ENCODE data around the gene RPRD1A. TPM values are rescaled to one million over a fixed set of nuclear protein-coding genes. Genes with fewer than 3 reads are reported as not detected.
"Not testable (repeated sequence)": the region's sequence is repeated elsewhere in the genome, so short reads cannot be mapped to it uniquely, and the experiment has no call there.

The RPRD1A gene
- total RNA-seq, 3 donors from 2014 or later = 31.7 to 64.5 (median 38.7) TPM

- no peak for DNase-seq
- Histone ChIP-seq H3K4me3 (no peak overlapping the region), H3K4me1 (ENCODE audit: low read depth) (no peaks in the 10 kb centered on the region), H3K9me3 (no peaks in the 10 kb centered on the region), H3K36me3 (ENCODE audit: low read depth) (no peaks in the 10 kb centered on the region)
- intact Hi-C loops (cut with DNase I, micrococcal nuclease) = no loop called here
- no peak for ATAC-seq
- TF ChIP-seq, protein P1, sequence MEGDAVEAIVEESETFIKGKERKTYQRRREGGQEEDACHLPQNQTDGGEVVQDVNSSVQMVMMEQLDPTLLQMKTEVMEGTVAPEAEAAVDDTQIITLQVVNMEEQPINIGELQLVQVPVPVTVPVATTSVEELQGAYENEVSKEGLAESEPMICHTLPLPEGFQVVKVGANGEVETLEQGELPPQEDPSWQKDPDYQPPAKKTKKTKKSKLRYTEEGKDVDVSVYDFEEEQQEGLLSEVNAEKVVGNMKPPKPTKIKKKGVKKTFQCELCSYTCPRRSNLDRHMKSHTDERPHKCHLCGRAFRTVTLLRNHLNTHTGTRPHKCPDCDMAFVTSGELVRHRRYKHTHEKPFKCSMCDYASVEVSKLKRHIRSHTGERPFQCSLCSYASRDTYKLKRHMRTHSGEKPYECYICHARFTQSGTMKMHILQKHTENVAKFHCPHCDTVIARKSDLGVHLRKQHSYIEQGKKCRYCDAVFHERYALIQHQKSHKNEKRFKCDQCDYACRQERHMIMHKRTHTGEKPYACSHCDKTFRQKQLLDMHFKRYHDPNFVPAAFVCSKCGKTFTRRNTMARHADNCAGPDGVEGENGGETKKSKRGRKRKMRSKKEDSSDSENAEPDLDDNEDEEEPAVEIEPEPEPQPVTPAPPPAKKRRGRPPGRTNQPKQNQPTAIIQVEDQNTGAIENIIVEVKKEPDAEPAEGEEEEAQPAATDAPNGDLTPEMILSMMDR (IDR thresholded peaks at IDR 0.05) = no peak
Observed at GRCh38 chr18:36099311-36099710, 32.0 kb upstream of the RPRD1A start.

- DNase-seq = no peak
- no peaks in the 10 kb centered on the region for H3K9me3 ChIP-seq
- no peak overlapping the region for H3K4me3 ChIP-seq
- H3K4me1 ChIP-seq (ENCODE audit: low read depth) = no peaks in the 10 kb centered on the region
- intact Hi-C loops (cut with DNase I, micrococcal nuclease) = loop anchor here (2.0 kb wide), 1 partner anchor 188 kb away; no protein-coding TSS in a partner anchor
- no peaks in the 10 kb centered on the region for H3K36me3 ChIP-seq (ENCODE audit: low read depth)
- ATAC-seq = no peak
- TF ChIP-seq, protein P1 (IDR thresholded peaks at IDR 0.05) = no peak
Observed at GRCh38 chr18:36096955-36097354, 29.6 kb upstream of the RPRD1A start.

DNA sequence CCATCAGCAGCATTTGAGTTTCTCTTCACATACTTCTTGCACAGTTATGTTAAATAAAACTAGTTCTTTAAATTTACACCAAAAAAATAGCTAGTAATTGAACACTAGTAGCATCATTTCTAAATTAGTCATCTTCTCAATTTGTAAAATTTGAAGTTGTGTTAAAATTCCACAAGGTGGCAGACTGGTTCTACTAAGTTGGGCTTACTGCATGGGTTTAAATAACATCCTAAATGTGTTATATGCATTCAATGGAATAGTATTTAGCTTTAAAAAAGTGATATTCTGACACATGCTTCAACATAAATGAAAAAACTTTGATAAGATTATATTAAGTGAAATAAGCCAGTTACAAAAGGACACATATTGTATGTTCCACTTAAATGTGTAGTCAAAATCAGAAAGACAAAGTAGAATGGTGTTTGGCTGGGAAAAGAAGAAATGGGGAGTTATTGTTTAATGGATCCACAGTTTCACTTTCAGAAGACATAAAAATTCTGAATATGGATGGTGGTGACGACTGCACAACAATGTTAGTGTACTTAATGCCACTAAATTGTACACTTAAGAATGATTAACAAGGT is 28.7 kb upstream of the RPRD1A start:
- Histone ChIP-seq H3K4me3 (no peak overlapping the region), H3K36me3 (ENCODE audit: low read depth) (no peaks in the 10 kb centered on the region), H3K9me3 (no peaks in the 10 kb centered on the region), H3K4me1 (ENCODE audit: low read depth) (no peaks in the 10 kb centered on the region)
- ATAC-seq (no peak), DNase-seq (peak in 1 of 3 donors; percentile 4)
- intact Hi-C loops (cut with DNase I, micrococcal nuclease) = loop anchor here (2.0 kb wide), 1 partner anchor 189 kb away; no protein-coding TSS in a partner anchor
- TF ChIP-seq, protein P1 (IDR thresholded peaks at IDR 0.05) = no peak

- H3K36me3 ChIP-seq (ENCODE audit: low read depth) = no peaks in the 10 kb centered on the region
- intact Hi-C loops (cut with DNase I, micrococcal nuclease) = no loop called here
- ATAC-seq (no peak), DNase-seq (no peak)
- no peak overlapping the region for H3K4me3 ChIP-seq
- no peaks in the 10 kb centered on the region for H3K4me1 ChIP-seq (ENCODE audit: low read depth)
- no peaks in the 10 kb centered on the region for H3K9me3 ChIP-seq
- TF ChIP-seq, protein P1 (IDR thresholded peaks at IDR 0.05) = no peak
Observed at GRCh38 chr18:36094431-36094830, 27.1 kb upstream of the RPRD1A start.

DNA sequence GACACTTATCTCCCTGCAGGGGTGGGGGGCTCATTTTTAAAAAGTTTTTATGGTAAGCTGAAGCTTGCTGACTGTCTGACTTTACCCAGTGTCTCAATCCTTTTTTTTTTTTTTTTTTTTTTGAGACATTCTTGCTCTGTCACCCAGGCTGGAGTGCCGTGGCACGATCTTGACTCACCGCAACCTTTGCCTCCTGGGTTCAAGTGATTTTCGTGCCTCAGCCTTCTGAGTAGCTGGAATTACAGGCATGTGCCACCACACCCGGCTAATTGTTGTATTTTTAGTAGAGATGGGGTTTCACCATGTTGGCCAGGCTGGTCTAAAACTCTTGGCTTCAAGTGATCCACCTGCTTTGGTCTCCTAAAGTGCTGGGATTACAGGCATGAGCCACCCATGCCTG is 24.8 kb upstream of the RPRD1A start:
- H3K36me3 ChIP-seq (ENCODE audit: low read depth); H3K9me3 ChIP-seq; intact Hi-C loops (cut with DNase I, micrococcal nuclease); H3K4me3 ChIP-seq; ATAC-seq; DNase-seq; H3K4me1 ChIP-seq (ENCODE audit: low read depth): not testable (repeated sequence)

DNA sequence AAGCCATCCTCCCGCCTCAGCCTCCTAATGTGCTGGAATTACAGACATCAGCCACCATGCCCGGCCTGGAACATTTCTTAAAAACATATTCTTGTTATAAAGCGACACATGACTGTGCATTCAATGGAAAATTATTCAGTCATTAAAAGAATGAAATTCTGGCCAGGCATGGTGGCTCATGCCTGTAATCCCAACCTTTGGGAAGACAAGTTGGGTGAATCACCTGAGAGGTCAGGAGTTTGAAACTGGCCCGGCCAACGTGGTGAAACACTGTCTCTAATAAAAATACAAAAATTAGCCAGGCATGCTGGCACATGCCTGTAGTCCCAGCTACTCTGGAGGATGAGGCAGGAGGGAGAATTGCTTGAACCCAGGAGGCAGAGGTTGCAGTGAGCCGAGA is 21.6 kb upstream of the RPRD1A start:
- intact Hi-C loops (cut with DNase I, micrococcal nuclease) = no loop called here

More for the DNA sequence above, 21.6 kb upstream of the RPRD1A start:
- Histone ChIP-seq H3K4me1 (ENCODE audit: low read depth) (no peaks in the 10 kb centered on the region), H3K9me3 (no peaks in the 10 kb centered on the region), H3K4me3 (no peak overlapping the region), H3K36me3 (ENCODE audit: low read depth) (no peaks in the 10 kb centered on the region)
- TF ChIP-seq, protein P1 (IDR thresholded peaks at IDR 0.05) = no peak
- no peak for ATAC-seq
- no peak for DNase-seq
